ENCODE results near the gene CWC22. TPM values are rescaled to one million over a fixed set of nuclear protein-coding genes. Genes with fewer than 3 reads are reported as not detected.

CWC22 gene
- total RNA-seq, 1 experiment from 2014 or later: 14.2 TPM

DNA sequence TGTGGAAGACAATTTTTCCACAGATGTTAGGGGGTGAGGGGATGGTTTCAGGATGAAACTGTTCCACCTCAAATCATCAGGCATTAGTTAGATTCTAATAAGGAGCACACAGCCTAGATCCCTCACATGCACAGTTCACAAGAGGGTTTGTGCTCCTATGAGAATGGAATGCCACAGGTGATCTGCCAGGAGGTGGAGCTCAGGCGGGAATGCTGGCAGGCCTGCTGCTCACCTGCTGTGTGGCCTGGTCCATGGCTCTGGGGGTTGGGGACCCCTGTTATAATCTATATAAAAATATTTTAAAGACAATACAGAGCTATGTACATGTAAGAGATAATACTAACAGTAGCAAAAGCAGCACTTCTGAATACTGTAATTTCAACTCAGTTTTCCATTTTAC is 19.2 kb downstream of the CWC22 start:
- Histone ChIP-seq H3K4me1 (ENCODE audit: insufficient read depth, low read length) (no peaks in the 10 kb centered on the region), H3K9me2 (replicated peaks; ENCODE audit: low read length) (no peaks in the 10 kb centered on the region), H4K20me1 (ENCODE audit: low read length) (no peaks in the 10 kb centered on the region), H3K4me3 (ENCODE audit: low read length) (no peak overlapping the region), H3K9ac (ENCODE audit: low read length) (no peak overlapping the region), H3F3A (ENCODE audit: low read length, unreplicated experiment) (no peaks in the 10 kb centered on the region), H3K9me3 (ENCODE audit: low read length) (no peaks in the 10 kb centered on the region), H3K27ac (ENCODE audit: low read length) (no peak overlapping the region), H2AFZ (ENCODE audit: low read length) (no peak overlapping the region), H3K79me2 (ENCODE audit: low read length) (peaks cover 10% of the 10 kb centered on the region; the same call in 1 of the 2 replicates), H3K27me3 (ENCODE audit: low read length) (no peaks in the 10 kb centered on the region), H3K36me3 (ENCODE audit: low read depth, low read length) (peaks cover 35% of the 10 kb centered on the region), H3K4me2 (ENCODE audit: low read length) (no peak overlapping the region)
- ATAC-seq: no peak
- no peak for DNase-seq
- TF ChIP-seq EZH2phosphoT487 (IDR thresholded peaks at IDR 0.05; ENCODE audit: borderline replicate concordance, low read length): no peak
- intact Hi-C loops (cut with micrococcal nuclease): no loop called here
- BruUV-seq (replicated peaks): no TSS peak
- ChIA-PET POLR2A (ENCODE audit: unreplicated experiment) (no interaction called here), CTCF (no interaction called here)

DNA sequence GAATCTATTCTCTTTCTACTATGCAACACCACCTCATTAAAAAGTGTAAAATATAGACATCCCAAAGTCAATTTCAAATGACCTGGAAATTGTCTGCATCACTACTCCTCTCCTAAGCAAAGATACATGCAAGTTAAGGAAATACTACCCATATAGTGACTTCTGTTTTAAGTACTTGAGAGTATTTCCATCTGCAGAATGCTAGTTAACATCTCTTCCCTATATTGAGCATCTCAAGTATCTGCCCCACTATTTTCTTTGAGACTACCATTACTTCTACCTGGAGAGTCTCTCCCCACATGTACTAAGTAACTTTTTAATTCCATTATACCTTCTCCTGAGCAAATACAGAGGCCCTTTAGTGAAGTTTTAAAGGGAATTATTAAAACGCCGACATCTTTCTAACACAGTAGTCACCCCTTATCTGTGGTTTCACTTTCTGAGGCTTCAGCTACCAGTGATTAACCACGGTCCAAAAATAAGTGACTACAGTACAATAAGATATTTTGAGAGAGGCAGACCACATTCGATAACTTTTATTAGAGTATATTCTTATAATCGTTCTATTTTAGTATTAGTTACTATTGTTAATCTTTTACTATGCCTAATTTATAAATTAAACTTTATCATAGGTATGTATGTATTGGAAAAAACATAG is 21.8 kb downstream of the CWC22 start:
- Histone ChIP-seq H3K9me3 (ENCODE audit: low read length) (no peaks in the 10 kb centered on the region), H3K36me3 (ENCODE audit: low read depth, low read length) (peaks cover 30% of the 10 kb centered on the region), H3K9ac (ENCODE audit: low read length) (no peak overlapping the region), H3K79me2 (ENCODE audit: low read length) (0 out of 2 replicates have a peak, but pooled peaks cover 6% of the 10 kb centered on the region), H2AFZ (ENCODE audit: low read length) (no peak overlapping the region), H3K27me3 (ENCODE audit: low read length) (no peaks in the 10 kb centered on the region), H3K4me1 (ENCODE audit: insufficient read depth, low read length) (peaks cover 22% of the 10 kb centered on the region), H4K20me1 (ENCODE audit: low read length) (0 out of 2 replicates have a peak, but pooled peaks cover 3% of the 10 kb centered on the region), H3K4me2 (ENCODE audit: low read length) (no peak overlapping the region), H3K4me3 (ENCODE audit: low read length) (no peak overlapping the region), H3K27ac (ENCODE audit: low read length) (no peak overlapping the region), H3F3A (ENCODE audit: low read length, unreplicated experiment) (no peaks in the 10 kb centered on the region), H3K9me2 (replicated peaks; ENCODE audit: low read length) (no peaks in the 10 kb centered on the region)
- TF ChIP-seq EZH2 (IDR thresholded peaks at IDR 0.05; ENCODE audit: low read length, unreplicated experiment): no peak
- TF ChIP-seq, protein P1, sequence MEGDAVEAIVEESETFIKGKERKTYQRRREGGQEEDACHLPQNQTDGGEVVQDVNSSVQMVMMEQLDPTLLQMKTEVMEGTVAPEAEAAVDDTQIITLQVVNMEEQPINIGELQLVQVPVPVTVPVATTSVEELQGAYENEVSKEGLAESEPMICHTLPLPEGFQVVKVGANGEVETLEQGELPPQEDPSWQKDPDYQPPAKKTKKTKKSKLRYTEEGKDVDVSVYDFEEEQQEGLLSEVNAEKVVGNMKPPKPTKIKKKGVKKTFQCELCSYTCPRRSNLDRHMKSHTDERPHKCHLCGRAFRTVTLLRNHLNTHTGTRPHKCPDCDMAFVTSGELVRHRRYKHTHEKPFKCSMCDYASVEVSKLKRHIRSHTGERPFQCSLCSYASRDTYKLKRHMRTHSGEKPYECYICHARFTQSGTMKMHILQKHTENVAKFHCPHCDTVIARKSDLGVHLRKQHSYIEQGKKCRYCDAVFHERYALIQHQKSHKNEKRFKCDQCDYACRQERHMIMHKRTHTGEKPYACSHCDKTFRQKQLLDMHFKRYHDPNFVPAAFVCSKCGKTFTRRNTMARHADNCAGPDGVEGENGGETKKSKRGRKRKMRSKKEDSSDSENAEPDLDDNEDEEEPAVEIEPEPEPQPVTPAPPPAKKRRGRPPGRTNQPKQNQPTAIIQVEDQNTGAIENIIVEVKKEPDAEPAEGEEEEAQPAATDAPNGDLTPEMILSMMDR (conservative IDR thresholded peaks at IDR 0.05; ENCODE audit: low read depth, low read length): no peak
- no peak for TF ChIP-seq EZH2phosphoT487 (IDR thresholded peaks at IDR 0.05; ENCODE audit: borderline replicate concordance, low read length)
- intact Hi-C loops (cut with micrococcal nuclease): no loop called here
- DNase-seq (no peak), ATAC-seq (no peak)
- POLR2A ChIA-PET (ENCODE audit: unreplicated experiment): no interaction called here
- CTCF ChIA-PET: no interaction called here
- no TSS peak for BruUV-seq (replicated peaks)

DNA sequence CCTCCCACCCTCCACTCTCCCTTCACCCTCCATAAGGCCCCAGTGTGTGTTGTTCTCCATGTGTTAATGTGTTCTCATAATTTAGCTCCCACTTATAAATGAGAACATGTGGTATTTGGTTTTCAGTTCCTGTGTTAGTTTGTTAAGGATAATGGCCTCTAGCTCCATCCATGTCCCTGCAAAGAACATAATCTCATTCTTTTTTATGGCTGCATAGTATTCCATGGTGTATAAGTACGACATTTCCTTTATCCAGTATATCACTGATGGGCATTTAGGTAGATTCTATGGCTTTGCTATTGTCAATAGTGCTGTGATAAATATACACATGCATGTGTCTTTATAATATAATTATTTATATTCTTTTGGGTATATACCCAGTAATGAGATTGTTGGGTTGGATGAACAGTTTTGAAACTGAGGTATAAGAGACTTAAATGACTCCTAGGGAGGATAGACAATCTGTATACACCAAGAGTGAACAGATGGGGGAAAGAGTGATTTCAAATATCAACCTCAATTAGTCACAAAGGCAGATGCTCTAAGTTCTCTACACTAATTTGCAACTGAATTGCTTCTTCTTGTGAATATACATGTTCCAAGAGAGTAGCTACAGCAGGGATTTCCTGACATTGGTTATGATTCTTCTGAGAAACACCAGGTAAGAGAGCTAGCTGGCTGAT is 23.7 kb downstream of the CWC22 start:
- POLR2A ChIA-PET (ENCODE audit: unreplicated experiment): no interaction called here
- CTCF ChIA-PET: no interaction called here
- H3F3A ChIP-seq (ENCODE audit: low read length, unreplicated experiment): no peaks in the 10 kb centered on the region
- no peaks in the 10 kb centered on the region for H3K9me2 ChIP-seq (replicated peaks; ENCODE audit: low read length)
- no peak overlapping the region for H3K4me3 ChIP-seq (ENCODE audit: low read length)
- no peak overlapping the region for H3K27ac ChIP-seq (ENCODE audit: low read length)
- peaks cover 42% of the 10 kb centered on the region for H3K36me3 ChIP-seq (ENCODE audit: low read depth, low read length)
- intact Hi-C loops (cut with micrococcal nuclease): no loop called here
- peaks cover 22% of the 10 kb centered on the region for H3K4me1 ChIP-seq (ENCODE audit: insufficient read depth, low read length)
- ATAC-seq (no peak), DNase-seq (no peak)
- H3K27me3 ChIP-seq (ENCODE audit: low read length): no peaks in the 10 kb centered on the region
- no peaks in the 10 kb centered on the region for H3K79me2 ChIP-seq (ENCODE audit: low read length)
- 0 out of 2 replicates have a peak, but pooled peaks cover 3% of the 10 kb centered on the region for H4K20me1 ChIP-seq (ENCODE audit: low read length)
- no peak overlapping the region for H3K9ac ChIP-seq (ENCODE audit: low read length)
- no peak for TF ChIP-seq EZH2 (IDR thresholded peaks at IDR 0.05; ENCODE audit: low read length, unreplicated experiment)
- TF ChIP-seq EZH2phosphoT487 (IDR thresholded peaks at IDR 0.05; ENCODE audit: borderline replicate concordance, low read length): no peak
- TF ChIP-seq, protein P1 (conservative IDR thresholded peaks at IDR 0.05; ENCODE audit: low read depth, low read length): no peak
- no peak overlapping the region for H2AFZ ChIP-seq (ENCODE audit: low read length)
- H3K4me2 ChIP-seq (ENCODE audit: low read length): no peak overlapping the region
- H3K9me3 ChIP-seq (ENCODE audit: low read length): no peaks in the 10 kb centered on the region
- no TSS peak for BruUV-seq (replicated peaks)

Data from PC-3 (cell line).